Suprapubic skin (tissue), 4 donors: Measurements from ENCODE around the gene PLEKHG3. TPM values are rescaled to one million over a fixed set of nuclear protein-coding genes. Genes with fewer than 3 reads are reported as not detected.

ENCODE experiments used
- DNase-seq, 2 donors: peaks; one replicate each; pipeline ENCODE4 v3.0.0-alpha.2; 2019; ENCODE audit warnings: low spot score in 2 of 2
- H3K27ac ChIP-seq: fragments of 200-600 bp; sonication (generic); one replicate; pipeline ENCODE4 v1.5.1; 2019
- H3K27me3 ChIP-seq: fragments of 200-600 bp; sonication (generic); one replicate; pipeline ENCODE4 v1.5.1; 2019
- H3K36me3 ChIP-seq: fragments of 200-600 bp; sonication (generic); one replicate; pipeline ENCODE4 v1.5.1; 2019
- H3K4me1 ChIP-seq: fragments of 200-600 bp; sonication (generic); one replicate; pipeline ENCODE4 v1.5.1; 2019
- H3K4me3 ChIP-seq: fragments of 200-600 bp; sonication (generic); one replicate; pipeline ENCODE4 v1.5.1; 2019; ENCODE audit warnings: mild to moderate bottlenecking
- H3K9me3 ChIP-seq: fragments of 200-600 bp; sonication (generic); one replicate; pipeline ENCODE4 v1.5.1; 2019
- EP300 ChIP-seq: sonication (generic); formaldehyde crosslinking; IDR thresholded peaks from one replicate; pipeline ENCODE4 v1.6.1; 2017; ENCODE audit warnings: antibody characterized with exemption
- POLR2A ChIP-seq, 2 donors: fragments of 450-650 bp; IDR thresholded peaks; one replicate each; pipeline ENCODE4 v1.6.1; 2017; ENCODE audit warnings: antibody characterized with exemption in 2 of 2, mild to moderate bottlenecking in 2 of 2, moderate library complexity in 2 of 2
- POLR2AphosphoS5 ChIP-seq, 3 donors: sonication (generic); formaldehyde crosslinking; IDR thresholded peaks; one replicate each; pipeline ENCODE4 v1.6.1; 2017; ENCODE audit warnings: antibody characterized with exemption in 3 of 3
- WGBS: methylation state at CpG from one replicate; pipeline ENCODE4 v1.1.5; 2018; 5-methylcytosine and 5-hydroxymethylcytosine counted together
- total RNA-seq, 4 donors: library from RNA; depleted of rRNA; stranded (reverse); fragments of >200 nt; gene quantifications; one replicate each; pipeline ENCODE4 v1.1.0, GENCODE V29; 2016
- TF ChIP-seq, protein P1 (sequence below), 2 donors: fragments of 200-600 bp in 1 of 2; fragments of 450-650 bp in 1 of 2; sonication (generic) in 1 of 2; IDR thresholded peaks; one replicate each; pipeline ENCODE4 v1.5.1; 2016 to 2019; ENCODE audit warnings: antibody characterized with exemption in 2 of 2, mild to moderate bottlenecking in 1 of 2, moderate library complexity in 1 of 2

PLEKHG3 gene
- total RNA-seq, 4 donors from 2014 or later = 60.4 to 140 (median 96.5) TPM

DNA sequence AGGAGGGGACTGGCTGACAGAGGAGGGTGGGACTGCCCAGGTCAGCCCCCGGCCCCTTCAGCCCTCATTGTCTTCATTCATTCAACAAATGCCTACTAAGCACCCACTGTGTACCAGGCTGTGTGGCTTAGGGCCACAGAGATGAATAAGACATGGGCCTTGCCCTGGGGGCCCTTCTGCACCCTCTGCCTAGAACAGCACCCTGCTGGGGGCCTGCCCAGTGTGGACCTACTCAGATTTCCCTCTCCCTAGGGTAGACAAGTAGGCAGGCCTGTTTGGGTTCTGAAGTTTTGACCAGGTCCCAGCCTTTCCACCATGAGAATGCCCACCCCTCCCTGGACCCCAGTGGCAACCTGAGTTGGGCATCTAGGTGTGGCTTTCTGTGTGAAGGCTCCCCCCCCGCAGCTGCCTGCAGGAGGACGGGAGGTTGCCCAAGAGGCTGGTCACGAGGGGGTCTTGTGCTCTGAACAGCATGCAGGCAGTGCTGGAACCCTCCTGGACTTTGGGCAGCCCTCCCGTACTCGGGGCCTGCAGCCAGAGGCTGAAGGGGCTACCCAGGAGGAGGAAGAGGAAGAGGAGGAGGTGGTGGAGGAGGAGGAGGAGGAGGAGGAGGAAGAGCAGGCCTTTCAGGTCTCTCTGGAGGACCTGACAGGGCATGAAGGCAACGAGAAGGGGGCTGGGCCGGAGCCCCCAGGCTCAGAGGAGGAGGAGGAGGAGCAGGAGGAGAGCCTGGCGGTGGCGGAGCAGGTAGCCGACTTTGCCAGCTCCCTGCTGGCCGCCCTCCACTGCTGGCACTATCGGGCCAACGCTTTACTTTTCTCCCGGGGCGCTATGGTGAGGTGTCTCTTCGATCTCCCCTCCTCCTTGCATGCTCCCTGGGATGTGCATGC is 33.4 kb downstream of the PLEKHG3 start:
- Histone ChIP-seq H3K27me3 (no peaks in the 10 kb centered on the region), H3K36me3 (peaks cover 76% of the 10 kb centered on the region), H3K4me1 (peaks cover 17% of the 10 kb centered on the region), H3K27ac (peak overlapping the region; percentile 9), H3K9me3 (no peaks in the 10 kb centered on the region), H3K4me3 (no peak overlapping the region)
- TF ChIP-seq, protein P1, sequence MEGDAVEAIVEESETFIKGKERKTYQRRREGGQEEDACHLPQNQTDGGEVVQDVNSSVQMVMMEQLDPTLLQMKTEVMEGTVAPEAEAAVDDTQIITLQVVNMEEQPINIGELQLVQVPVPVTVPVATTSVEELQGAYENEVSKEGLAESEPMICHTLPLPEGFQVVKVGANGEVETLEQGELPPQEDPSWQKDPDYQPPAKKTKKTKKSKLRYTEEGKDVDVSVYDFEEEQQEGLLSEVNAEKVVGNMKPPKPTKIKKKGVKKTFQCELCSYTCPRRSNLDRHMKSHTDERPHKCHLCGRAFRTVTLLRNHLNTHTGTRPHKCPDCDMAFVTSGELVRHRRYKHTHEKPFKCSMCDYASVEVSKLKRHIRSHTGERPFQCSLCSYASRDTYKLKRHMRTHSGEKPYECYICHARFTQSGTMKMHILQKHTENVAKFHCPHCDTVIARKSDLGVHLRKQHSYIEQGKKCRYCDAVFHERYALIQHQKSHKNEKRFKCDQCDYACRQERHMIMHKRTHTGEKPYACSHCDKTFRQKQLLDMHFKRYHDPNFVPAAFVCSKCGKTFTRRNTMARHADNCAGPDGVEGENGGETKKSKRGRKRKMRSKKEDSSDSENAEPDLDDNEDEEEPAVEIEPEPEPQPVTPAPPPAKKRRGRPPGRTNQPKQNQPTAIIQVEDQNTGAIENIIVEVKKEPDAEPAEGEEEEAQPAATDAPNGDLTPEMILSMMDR (IDR thresholded peaks at IDR 0.05) = no peak
- no peak for TF ChIP-seq EP300
- no peak for TF ChIP-seq POLR2A (IDR thresholded peaks at IDR 0.05)
- TF ChIP-seq POLR2AphosphoS5 (IDR thresholded peaks at IDR 0.05) = no peak
- WGBS = 43% methylated on average over 16 of the region's 17 CpGs
- no peak for DNase-seq

DNA sequence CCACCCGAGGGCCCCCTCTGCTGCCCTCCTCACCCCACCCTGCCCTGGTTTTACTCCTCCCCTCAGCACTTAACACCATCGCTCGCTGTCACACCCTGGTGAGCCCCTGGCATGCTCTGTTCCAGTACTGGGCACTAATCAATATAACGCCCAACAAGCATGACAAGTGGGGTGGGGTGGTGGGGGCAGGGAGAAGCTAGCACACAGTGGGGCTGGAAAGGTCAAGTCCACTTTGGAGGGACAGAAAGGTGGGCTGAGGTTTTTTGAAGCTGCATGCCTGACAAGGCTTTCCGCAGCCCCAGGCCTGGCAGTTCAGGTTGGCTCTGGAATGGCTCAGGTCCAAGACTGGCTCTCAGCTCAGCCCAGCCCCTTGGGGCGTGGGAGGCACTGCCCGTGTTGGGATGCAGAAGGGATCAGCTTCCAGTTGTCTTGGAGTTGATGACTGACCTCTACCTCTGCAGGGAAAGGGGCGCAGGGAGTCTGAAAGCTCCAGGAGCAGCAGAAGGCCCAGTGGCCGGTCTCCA is 34.1 kb downstream of the PLEKHG3 start:
- Histone ChIP-seq H3K27ac (no peak overlapping the region), H3K9me3 (no peaks in the 10 kb centered on the region), H3K4me1 (peaks cover 17% of the 10 kb centered on the region), H3K4me3 (no peak overlapping the region), H3K36me3 (peaks cover 76% of the 10 kb centered on the region), H3K27me3 (no peaks in the 10 kb centered on the region)
- WGBS = 75% methylated on average over 5 of the region's 9 CpGs
- no peak for TF ChIP-seq POLR2A (IDR thresholded peaks at IDR 0.05)
- no peak for TF ChIP-seq POLR2AphosphoS5 (IDR thresholded peaks at IDR 0.05)
- TF ChIP-seq, protein P1 (IDR thresholded peaks at IDR 0.05) = no peak
- no peak for TF ChIP-seq EP300
- DNase-seq = no peak

DNA sequence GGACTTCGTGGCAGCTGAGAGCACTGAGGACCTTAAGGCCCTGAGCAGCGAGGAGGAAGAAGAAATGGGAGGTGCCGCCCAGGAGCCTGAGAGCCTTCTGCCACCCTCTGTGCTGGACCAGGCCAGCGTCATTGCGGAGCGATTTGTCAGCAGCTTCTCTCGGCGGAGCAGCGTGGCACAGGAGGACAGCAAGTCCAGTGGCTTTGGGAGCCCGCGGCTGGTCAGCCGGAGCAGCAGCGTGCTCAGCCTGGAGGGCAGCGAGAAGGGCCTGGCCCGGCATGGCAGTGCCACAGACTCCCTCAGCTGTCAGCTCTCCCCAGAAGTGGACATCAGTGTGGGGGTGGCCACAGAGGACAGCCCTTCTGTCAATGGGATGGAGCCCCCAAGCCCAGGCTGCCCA is 37.0 kb downstream of the PLEKHG3 start:
- Histone ChIP-seq H3K27ac (no peak overlapping the region), H3K27me3 (no peaks in the 10 kb centered on the region), H3K36me3 (peaks cover 84% of the 10 kb centered on the region), H3K4me3 (no peak overlapping the region), H3K4me1 (peaks cover 22% of the 10 kb centered on the region), H3K9me3 (no peaks in the 10 kb centered on the region)
- WGBS = 98% methylated on average over 8 of the region's 15 CpGs
- no peak for DNase-seq
- TF ChIP-seq, protein P1 (IDR thresholded peaks at IDR 0.05) = no peak
- TF ChIP-seq EP300 = no peak
- no peak for TF ChIP-seq POLR2AphosphoS5 (IDR thresholded peaks at IDR 0.05)
- TF ChIP-seq POLR2A (IDR thresholded peaks at IDR 0.05) = no peak

DNA sequence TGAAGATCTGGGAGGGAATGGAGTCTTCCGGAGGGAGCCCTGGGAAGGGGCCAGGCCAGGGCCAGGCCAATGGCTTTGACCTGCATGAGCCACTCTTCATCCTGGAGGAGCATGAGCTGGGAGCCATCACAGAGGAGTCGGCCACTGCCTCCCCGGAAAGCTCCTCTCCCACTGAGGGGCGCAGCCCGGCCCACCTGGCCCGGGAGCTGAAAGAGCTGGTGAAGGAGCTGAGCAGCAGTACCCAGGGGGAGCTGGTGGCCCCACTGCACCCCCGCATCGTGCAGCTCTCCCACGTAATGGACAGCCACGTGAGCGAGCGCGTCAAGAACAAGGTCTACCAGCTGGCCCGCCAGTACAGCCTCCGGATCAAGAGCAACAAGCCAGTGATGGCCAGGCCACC is 37.7 kb downstream of the PLEKHG3 start:
- H3K27ac ChIP-seq = no peak overlapping the region
- H3K9me3 ChIP-seq = no peaks in the 10 kb centered on the region
- no peak overlapping the region for H3K4me3 ChIP-seq
- TF ChIP-seq POLR2AphosphoS5 (IDR thresholded peaks at IDR 0.05) (no peak), POLR2A (IDR thresholded peaks at IDR 0.05) (no peak), EP300 (no peak)
- TF ChIP-seq, protein P1 (IDR thresholded peaks at IDR 0.05) = no peak
- DNase-seq = no peak
- no peaks in the 10 kb centered on the region for H3K27me3 ChIP-seq
- H3K36me3 ChIP-seq = peaks cover 85% of the 10 kb centered on the region
- WGBS = 97% methylated on average over 12 of the region's 15 CpGs
- H3K4me1 ChIP-seq = peaks cover 19% of the 10 kb centered on the region

DNA sequence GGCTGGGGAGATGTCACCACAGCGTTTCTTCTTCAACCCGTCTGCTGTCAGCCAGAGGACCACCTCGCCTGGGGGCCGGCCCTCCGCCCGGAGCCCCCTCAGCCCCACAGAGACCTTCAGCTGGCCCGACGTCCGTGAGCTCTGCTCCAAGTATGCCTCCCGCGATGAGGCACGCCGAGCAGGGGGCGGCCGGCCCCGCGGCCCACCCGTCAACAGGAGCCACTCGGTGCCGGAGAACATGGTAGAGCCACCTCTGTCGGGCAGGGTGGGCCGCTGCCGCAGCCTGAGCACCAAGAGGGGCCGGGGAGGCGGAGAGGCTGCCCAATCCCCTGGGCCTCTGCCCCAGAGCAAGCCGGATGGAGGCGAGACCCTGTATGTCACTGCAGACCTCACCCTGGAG is 38.8 kb downstream of the PLEKHG3 start:
- no peak for DNase-seq
- H3K9me3 ChIP-seq = no peaks in the 10 kb centered on the region
- H3K27ac ChIP-seq = no peak overlapping the region
- peaks cover 85% of the 10 kb centered on the region for H3K36me3 ChIP-seq
- H3K4me3 ChIP-seq = no peak overlapping the region
- TF ChIP-seq POLR2AphosphoS5 (IDR thresholded peaks at IDR 0.05) (no peak), EP300 (no peak), POLR2A (IDR thresholded peaks at IDR 0.05) (no peak)
- TF ChIP-seq, protein P1 (IDR thresholded peaks at IDR 0.05) = no peak
- H3K4me1 ChIP-seq = peaks cover 8% of the 10 kb centered on the region
- H3K27me3 ChIP-seq = no peaks in the 10 kb centered on the region
- WGBS = 97% methylated on average over 6 of the region's 27 CpGs
